ENCODE measurements around the gene FUBP1. TPM values are rescaled to one million over a fixed set of nuclear protein-coding genes. Genes with fewer than 3 reads are reported as not detected.

The FUBP1 gene
- total and polyA plus RNA-seq, 2 donors (not counting 1 experiment from before 2014, with no cell fraction given) = 95.8 to 249 TPM

- Histone ChIP-seq H4K20me1 (ENCODE audit: control insufficient read depth, insufficient read depth, low read length, poor library complexity, severe bottlenecking) (peaks cover 58% of the 10 kb centered on the region), H3K4me2 (replicated peaks; ENCODE audit: low read depth, low read length, poor library complexity, severe bottlenecking) (peak overlapping the region; percentile 77), H3K9ac (ENCODE audit: low read length) (peak overlapping the region; percentile 99), H3K36me3 (replicated peaks in 1 of 2; ENCODE audit: control extremely low read depth in 1 of 2, control insufficient read depth in 1 of 2, extremely low read depth in 1 of 2, insufficient read depth in 2 of 2, low read length in 1 of 2) (peaks cover 0 to 33% of the 10 kb centered on the region in 2 experiments), H3K79me2 (ENCODE audit: control insufficient read depth, insufficient read depth, low read length) (peaks cover 83% of the 10 kb centered on the region), H2AFZ (ENCODE audit: insufficient read depth, low read depth, low read length, poor library complexity, severe bottlenecking) (no peak overlapping the region), H3K27ac (ENCODE audit: low read length in 2 of 2) (peak overlapping the region; percentile 21 to 99), H3K4me3 (ENCODE audit: control extremely low read depth in 1 of 5, extremely low read depth in 1 of 5, insufficient read depth in 1 of 5, low read depth in 2 of 5, low read length in 4 of 5) (peak overlapping the region in 3 of 5 experiments; percentile 89 to 100 (median 96)), H3K4me1 (ENCODE audit: control insufficient read depth in 2 of 2, insufficient read depth in 2 of 2, low read length in 2 of 2) (peaks cover 41 to 50% of the 10 kb centered on the region in 2 donors), H3K27me3 (replicated peaks in 1 of 4; ENCODE audit: control extremely low read depth in 1 of 4, control insufficient read depth in 3 of 4, insufficient read depth in 4 of 4, low read length in 3 of 4) (no peaks in the 10 kb centered on the region), H3K9me3 (ENCODE audit: control extremely low read depth in 1 of 3, control insufficient read depth in 2 of 3, insufficient read depth in 1 of 3, low read length in 2 of 3) (no peaks in the 10 kb centered on the region)
- Mint-ChIP-seq H3K27ac (no peak overlapping the region), H3K4me1 (peaks cover 47% of the 10 kb centered on the region), H3K4me3 (no peak overlapping the region), H3K27me3 (no peaks in the 10 kb centered on the region), H3K9me3 (ENCODE audit: insufficient read depth) (no peaks in the 10 kb centered on the region)
- no peak for DNase-seq
- POLR2A ChIA-PET = interaction anchor here (1.2 kb wide), 1 partner anchor 29 kb away, joined by 3 read pairs; the partner anchor contains the start of gene DNAJB4
- CTCF ChIA-PET = interaction anchor here (0.8 to 1.2 kb wide), 2 partner anchors 11 to 28 kb away, joined by 3 to 4 read pairs; partner anchors contain the start of gene DNAJB4
- no peak for ATAC-seq (ENCODE audit: low read depth)
- intact Hi-C loops (cut with micrococcal nuclease) = no loop called here
- no peak for TF ChIP-seq EZH2 (IDR thresholded peaks at IDR 0.05; ENCODE audit: borderline replicate concordance, insufficient read depth, low read depth, low read length, poor library complexity, severe bottlenecking)
- TF ChIP-seq CTCF (IDR thresholded peaks at IDR 0.05) = no peak
- WGBS (ENCODE audit: insufficient coverage) = 76% methylated on average over 10 of the region's 13 CpGs
Observed at GRCh38 chr1:77976433-77977076, 2.3 kb downstream of the FUBP1 start.

DNA sequence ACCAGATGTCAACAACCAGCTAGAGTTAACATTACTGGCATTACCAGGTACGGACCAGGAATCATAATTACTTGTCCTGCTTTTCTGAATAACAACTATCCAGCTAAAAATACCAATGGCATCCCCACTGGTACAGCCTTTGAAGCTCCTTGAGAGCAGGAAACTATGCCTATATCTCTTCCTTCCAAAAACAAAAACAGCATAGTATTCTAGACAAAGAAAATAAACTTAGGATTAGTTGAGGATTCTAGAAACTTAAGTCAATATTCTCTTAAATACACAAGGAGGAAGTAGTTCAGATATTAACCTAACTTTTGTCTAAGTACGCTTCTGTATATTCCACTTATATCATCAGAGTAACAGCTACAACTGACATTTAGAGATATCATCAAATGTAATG, 3.0 kb downstream of the FUBP1 start:
- Histone ChIP-seq H3K4me1 (ENCODE audit: control insufficient read depth in 2 of 2, insufficient read depth in 2 of 2, low read length in 2 of 2) (peaks cover 41 to 50% of the 10 kb centered on the region in 2 donors), H3K79me2 (ENCODE audit: control insufficient read depth, insufficient read depth, low read length) (peaks cover 83% of the 10 kb centered on the region), H3K36me3 (replicated peaks in 1 of 2; ENCODE audit: control extremely low read depth in 1 of 2, control insufficient read depth in 1 of 2, extremely low read depth in 1 of 2, insufficient read depth in 2 of 2, low read length in 1 of 2) (peaks cover 0 to 33% of the 10 kb centered on the region in 2 experiments), H3K27ac (ENCODE audit: low read length in 2 of 2) (peak overlapping the region; percentile 21 to 99), H3K4me3 (ENCODE audit: control extremely low read depth in 1 of 5, extremely low read depth in 1 of 5, insufficient read depth in 1 of 5, low read depth in 2 of 5, low read length in 4 of 5) (peak overlapping the region in 3 of 5 experiments; percentile 3 to 96 (median 28)), H4K20me1 (ENCODE audit: control insufficient read depth, insufficient read depth, low read length, poor library complexity, severe bottlenecking) (peaks cover 65% of the 10 kb centered on the region), H3K4me2 (replicated peaks; ENCODE audit: low read depth, low read length, poor library complexity, severe bottlenecking) (peak overlapping the region; percentile 77), H3K9me3 (ENCODE audit: control extremely low read depth in 1 of 3, control insufficient read depth in 2 of 3, insufficient read depth in 1 of 3, low read length in 2 of 3) (no peaks in the 10 kb centered on the region), H3K27me3 (replicated peaks in 1 of 4; ENCODE audit: control extremely low read depth in 1 of 4, control insufficient read depth in 3 of 4, insufficient read depth in 4 of 4, low read length in 3 of 4) (no peaks in the 10 kb centered on the region), H2AFZ (ENCODE audit: insufficient read depth, low read depth, low read length, poor library complexity, severe bottlenecking) (no peak overlapping the region), H3K9ac (ENCODE audit: low read length) (peak overlapping the region; percentile 99)
- no peak for DNase-seq
- CTCF ChIA-PET = interaction anchor here (1.2 to 1.5 kb wide), 2 partner anchors 26 to 29 kb away, joined by 4 read pairs; partner anchors contain the start of gene DNAJB4
- Mint-ChIP-seq H3K27me3 (no peaks in the 10 kb centered on the region), H3K27ac (peak overlapping the region; percentile 28), H3K4me3 (peak overlapping the region; percentile 80), H3K9me3 (ENCODE audit: insufficient read depth) (no peaks in the 10 kb centered on the region), H3K4me1 (peaks cover 51% of the 10 kb centered on the region)
- intact Hi-C loops (cut with micrococcal nuclease) = no loop called here
- 86% methylated on average over 1 of the region's 2 CpGs for WGBS (ENCODE audit: insufficient coverage)
- ATAC-seq (ENCODE audit: low read depth) = no peak
- POLR2A ChIA-PET = interaction anchor here (0.6 to 1.2 kb wide), 2 partner anchors 29 to 196 kb away, joined by 3 to 6 read pairs; partner anchors contain the start of genes DNAJB4 and MIGA1
- TF ChIP-seq EZH2 (IDR thresholded peaks at IDR 0.05; ENCODE audit: borderline replicate concordance, insufficient read depth, low read depth, low read length, poor library complexity, severe bottlenecking) (no peak), CTCF (IDR thresholded peaks at IDR 0.05) (no peak)
